Activated CD4-positive, alpha-beta memory T cell treated with anti-CD3 and anti-CD28 coated beads, Interleukin-2, amount 10 ng/mL, durations not matched to agents 7 days and 5 days (primary cell): ENCODE measurements around the gene SKOR2. TPM values are rescaled to one million over a fixed set of nuclear protein-coding genes. Genes with fewer than 3 reads are reported as not detected.
"Not testable (repeated sequence)": the region's sequence is repeated elsewhere in the genome, so short reads cannot be mapped to it uniquely, and the experiment has no call there.

ENCODE experiments used
- CTCF ChIA-PET: fragments of 350-600 bp; sonication (Branson Sonifier 250); formaldehyde crosslinking; loops from one replicate; lab custom pipeline; 2021; ENCODE audit warnings: antibody characterized with exemption, inconsistent platforms; lab: Charles Lee
- POLR2A ChIA-PET: fragments of 350-600 bp; sonication (Branson Sonifier 250); formaldehyde crosslinking; loops from one replicate; lab custom pipeline; 2021; ENCODE audit warnings: antibody characterized with exemption; lab: Charles Lee
- DNase-seq: peaks from one replicate; pipeline ENCODE4 v3.0.0-alpha.2; 2020
- H3K27ac Mint-ChIP-seq: one replicate; pipeline ENCODE4 v1.8.0; 2021; ENCODE audit warnings: mild to moderate bottlenecking, mixed read lengths
- H3K27me3 Mint-ChIP-seq: one replicate; pipeline ENCODE4 v1.8.0; 2021; ENCODE audit warnings: mixed read lengths
- H3K36me3 Mint-ChIP-seq: one replicate; pipeline ENCODE4 v1.8.0; 2021; ENCODE audit warnings: low read depth, mixed read lengths
- H3K4me1 Mint-ChIP-seq: one replicate; pipeline ENCODE4 v1.8.0; 2021; ENCODE audit warnings: mixed read lengths
- H3K4me3 Mint-ChIP-seq: one replicate; pipeline ENCODE4 v1.8.0; 2021; ENCODE audit warnings: mild to moderate bottlenecking, mixed read lengths
- H3K9me3 Mint-ChIP-seq: one replicate; pipeline ENCODE4 v1.8.0; 2021; ENCODE audit warnings: mixed read lengths
- total RNA-seq, 2 experiments: library from RNA; stranded (reverse); gene quantifications; one replicate each; pipeline ENCODE4 v1.2.3, GENCODE V29; 2021

SKOR2 gene
- total RNA-seq, 2 experiments from 2014 or later: not detected

GRCh38 chr18:47204908-47205522 is 46.4 kb downstream of the SKOR2 start:
- Mint-ChIP-seq H3K27ac (no peak overlapping the region), H3K9me3 (no peaks in the 10 kb centered on the region), H3K4me1 (no peaks in the 10 kb centered on the region), H3K4me3 (no peak overlapping the region), H3K27me3 (peaks cover 16% of the 10 kb centered on the region), H3K36me3 (no peaks in the 10 kb centered on the region)
- peak; percentile 29 for DNase-seq
- ChIA-PET POLR2A (no interaction called here), CTCF (interaction anchor here (0.6 to 3.2 kb wide), 17 partner anchors 10 to 651 kb away, joined by 3 to 22 read pairs (median 6); partner anchors contain the start of gene HDHD2)

DNA sequence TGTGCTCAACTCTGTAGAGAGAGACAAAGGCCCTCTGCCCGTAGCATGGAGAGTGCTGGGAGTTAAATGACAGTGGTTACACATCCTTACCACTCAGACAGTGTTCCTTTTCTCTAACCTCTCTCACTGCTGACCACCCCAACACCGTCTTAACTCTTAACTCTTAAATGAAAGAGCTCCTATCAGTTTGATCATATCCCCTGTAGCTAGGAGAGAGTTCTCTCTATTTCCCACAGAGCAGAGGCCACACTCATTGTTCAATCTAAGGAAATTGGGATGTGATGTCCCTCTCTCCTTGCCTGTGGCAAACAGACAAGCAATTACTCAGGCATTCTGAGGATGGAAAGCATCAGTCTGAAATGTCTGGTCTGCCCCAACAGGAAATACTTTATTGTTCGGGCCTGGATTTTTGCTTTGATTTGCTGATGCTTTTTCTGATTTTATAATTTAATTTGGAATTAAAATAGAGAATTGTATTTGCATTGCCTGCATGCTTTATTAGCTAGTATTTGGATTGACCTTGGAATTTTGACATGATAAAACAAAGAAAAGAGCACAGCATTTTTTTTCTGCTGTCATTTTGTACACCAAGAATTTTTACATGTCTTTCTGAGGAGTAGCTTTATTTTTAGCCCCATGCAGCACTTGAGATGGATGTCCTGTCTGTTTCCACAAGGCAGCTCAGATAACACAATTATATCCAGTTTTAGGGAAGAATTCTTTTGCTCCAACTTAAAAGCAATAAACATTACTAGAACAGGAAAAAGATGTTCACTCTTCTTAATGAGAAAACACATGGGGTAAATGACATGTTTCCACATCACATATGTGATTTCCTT is 47.6 kb downstream of the SKOR2 start:
- Mint-ChIP-seq H3K27ac (no peak overlapping the region), H3K27me3 (peaks cover 9% of the 10 kb centered on the region), H3K4me1 (no peaks in the 10 kb centered on the region), H3K9me3 (no peaks in the 10 kb centered on the region), H3K36me3 (no peaks in the 10 kb centered on the region), H3K4me3 (no peak overlapping the region)
- no peak for DNase-seq
- ChIA-PET POLR2A (no interaction called here), CTCF (interaction anchor here (0.6 to 3.2 kb wide), 14 partner anchors 8 to 545 kb away, joined by 3 to 22 read pairs (median 5); no protein-coding TSS in a partner anchor)

DNA sequence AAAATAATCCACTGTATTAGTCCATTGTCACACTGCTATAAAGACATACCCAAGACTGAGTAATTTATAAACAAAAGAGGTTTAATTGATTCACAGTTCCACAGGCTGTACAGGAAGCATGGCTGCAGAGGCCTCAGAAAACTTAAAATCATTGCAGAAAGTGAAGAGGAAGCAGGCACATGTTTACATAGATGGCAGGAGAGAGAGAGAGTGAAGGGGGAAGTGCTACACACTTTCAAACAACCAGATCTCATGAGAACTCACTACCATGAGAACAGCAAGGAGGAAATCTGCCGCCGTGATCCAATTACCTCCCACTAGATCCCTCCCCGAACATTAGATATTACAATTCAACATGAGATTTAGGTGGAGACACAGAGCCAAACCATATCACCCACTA is 55.5 kb downstream of the SKOR2 start:
- H3K9me3 Mint-ChIP-seq, H3K36me3 Mint-ChIP-seq, H3K4me1 Mint-ChIP-seq, H3K27ac Mint-ChIP-seq, H3K4me3 Mint-ChIP-seq, POLR2A ChIA-PET, DNase-seq: not testable (repeated sequence)
- H3K27me3 Mint-ChIP-seq: peaks cover 29% of the 10 kb centered on the region
- CTCF ChIA-PET: interaction anchor here (1.7 kb wide), 1 partner anchor 8 kb away, joined by 7 read pairs; no protein-coding TSS in a partner anchor

DNA sequence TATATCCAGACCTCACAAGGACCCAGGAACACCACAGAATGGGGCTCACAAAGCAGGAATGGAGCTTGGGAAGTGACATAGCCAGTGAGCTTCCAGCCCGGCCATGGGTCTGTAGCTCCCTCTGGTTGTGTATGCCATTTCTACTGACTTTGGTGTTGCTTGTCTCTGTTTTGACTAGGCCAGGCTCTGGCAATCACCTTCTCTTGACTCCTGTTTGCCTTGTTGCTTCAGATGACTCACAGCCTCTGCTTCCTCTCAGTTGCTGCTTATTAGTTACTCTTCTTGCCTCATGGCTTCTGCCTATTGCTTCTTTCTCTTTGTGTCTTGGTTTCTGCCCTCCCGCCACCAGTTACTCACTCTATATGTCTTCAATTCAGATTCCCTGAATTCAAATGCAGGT is 59.5 kb downstream of the SKOR2 start:
- H3K4me1 Mint-ChIP-seq: no peaks in the 10 kb centered on the region
- H3K27me3 Mint-ChIP-seq: peaks cover 31% of the 10 kb centered on the region
- H3K9me3 Mint-ChIP-seq: no peaks in the 10 kb centered on the region
- H3K27ac Mint-ChIP-seq: no peak overlapping the region
- CTCF ChIA-PET: interaction anchor here (0.7 to 2.7 kb wide), 2 partner anchors 12 to 502 kb away, joined by 3 to 13 read pairs; no protein-coding TSS in a partner anchor
- POLR2A ChIA-PET: no interaction called here
- H3K36me3 Mint-ChIP-seq: no peaks in the 10 kb centered on the region
- no peak for DNase-seq
- H3K4me3 Mint-ChIP-seq: no peak overlapping the region

DNA sequence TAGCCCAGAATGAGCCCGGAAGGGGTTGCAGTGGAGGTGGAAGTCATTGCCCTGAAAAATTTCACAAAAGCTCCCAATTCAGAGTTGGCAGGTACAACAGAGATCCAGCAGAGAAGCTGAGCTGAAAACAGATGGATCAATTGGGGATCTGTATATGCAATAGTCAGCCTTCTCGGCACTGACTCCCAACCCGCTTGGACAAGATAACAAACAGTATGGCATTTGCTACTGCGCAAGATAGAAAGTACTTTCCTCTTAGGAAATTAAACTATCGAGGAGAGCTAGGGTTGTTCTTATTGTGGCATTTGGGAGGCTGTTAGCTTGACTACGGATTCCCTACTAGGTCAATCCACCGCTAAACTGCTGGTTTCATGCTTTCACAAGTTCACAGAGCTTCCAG is 63.7 kb downstream of the SKOR2 start:
- Mint-ChIP-seq H3K9me3 (peaks cover 22% of the 10 kb centered on the region), H3K27me3 (peaks cover 19% of the 10 kb centered on the region), H3K4me1 (no peaks in the 10 kb centered on the region), H3K4me3 (no peak overlapping the region), H3K27ac (no peak overlapping the region), H3K36me3 (no peaks in the 10 kb centered on the region)
- ChIA-PET POLR2A (no interaction called here), CTCF (interaction anchor here (1.4 kb wide), 1 partner anchor 12 kb away, joined by 3 read pairs; no protein-coding TSS in a partner anchor)
- no peak for DNase-seq

DNA sequence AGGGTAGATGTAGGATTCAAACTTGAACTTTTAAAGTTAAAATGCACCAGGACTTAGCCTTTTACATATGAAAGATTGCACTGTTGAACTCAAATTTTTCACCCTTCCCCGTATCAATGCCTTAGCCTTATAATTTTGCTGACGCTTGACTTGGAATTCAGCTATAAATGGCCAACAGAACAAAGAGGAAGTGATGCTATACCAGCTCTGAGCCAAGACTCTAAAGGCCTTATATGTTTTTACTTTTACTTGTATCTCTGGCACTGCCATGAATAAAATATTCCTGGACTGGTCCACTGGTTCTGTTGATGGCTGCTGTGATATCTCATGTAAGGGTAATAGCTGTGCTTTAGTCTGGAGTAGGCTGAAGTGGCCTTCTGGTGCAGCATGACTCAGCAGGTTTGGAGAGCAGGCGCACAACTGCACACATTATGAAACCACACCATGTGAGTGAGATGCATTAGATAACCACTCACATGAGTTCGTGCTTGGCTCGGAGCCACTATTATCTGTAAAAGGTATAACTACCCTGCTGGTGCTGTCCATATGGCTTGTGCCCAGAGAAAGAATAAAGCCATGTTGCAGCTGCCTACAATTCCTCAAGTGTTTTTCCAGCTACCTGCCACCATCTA is 66.9 kb downstream of the SKOR2 start:
- ChIA-PET POLR2A (no interaction called here), CTCF (interaction anchor here (0.6 kb wide), 1 partner anchor 50 kb away, joined by 3 read pairs; no protein-coding TSS in a partner anchor)
- H3K36me3 Mint-ChIP-seq: no peaks in the 10 kb centered on the region

GRCh38 chr18:47182156-47182555 is 69.3 kb downstream of the SKOR2 start:
- H3K4me3 Mint-ChIP-seq, H3K27ac Mint-ChIP-seq, CTCF ChIA-PET, H3K36me3 Mint-ChIP-seq, DNase-seq, POLR2A ChIA-PET, H3K4me1 Mint-ChIP-seq: not testable (repeated sequence)
- H3K27me3 Mint-ChIP-seq: peaks cover 14% of the 10 kb centered on the region
- peaks cover 22% of the 10 kb centered on the region for H3K9me3 Mint-ChIP-seq

More for the DNA sequence above, 66.9 kb downstream of the SKOR2 start:
- Mint-ChIP-seq H3K4me3 (no peak overlapping the region), H3K27ac (no peak overlapping the region), H3K9me3 (peaks cover 22% of the 10 kb centered on the region), H3K4me1 (no peaks in the 10 kb centered on the region), H3K27me3 (peaks cover 11% of the 10 kb centered on the region)
- no peak for DNase-seq

DNA sequence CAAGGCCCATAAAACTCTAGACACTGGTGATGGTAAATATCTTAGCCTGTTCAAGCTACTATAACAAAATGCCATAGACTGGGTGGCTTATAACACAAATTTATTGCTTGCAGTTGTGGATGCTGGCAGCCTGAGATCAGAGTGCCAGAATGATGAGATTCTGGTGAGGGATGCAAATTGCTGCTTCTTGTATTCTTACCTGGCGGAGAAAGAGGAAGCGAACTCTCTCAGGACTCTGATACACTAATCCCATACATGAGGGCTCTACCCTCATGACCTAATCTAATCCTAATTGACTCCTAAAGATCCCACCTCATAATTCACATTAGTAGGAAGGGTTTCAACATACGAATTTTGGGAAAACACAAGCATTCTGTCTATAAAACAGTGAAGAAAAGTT is 70.7 kb downstream of the SKOR2 start:
- peaks cover 19% of the 10 kb centered on the region for H3K9me3 Mint-ChIP-seq
- no peak for DNase-seq
- no peak overlapping the region for H3K27ac Mint-ChIP-seq
- H3K4me3 Mint-ChIP-seq: no peak overlapping the region
- H3K27me3 Mint-ChIP-seq: peaks cover 10% of the 10 kb centered on the region
- peaks cover 2% of the 10 kb centered on the region for H3K4me1 Mint-ChIP-seq
- POLR2A ChIA-PET: no interaction called here
- CTCF ChIA-PET: no interaction called here
- no peaks in the 10 kb centered on the region for H3K36me3 Mint-ChIP-seq

DNA sequence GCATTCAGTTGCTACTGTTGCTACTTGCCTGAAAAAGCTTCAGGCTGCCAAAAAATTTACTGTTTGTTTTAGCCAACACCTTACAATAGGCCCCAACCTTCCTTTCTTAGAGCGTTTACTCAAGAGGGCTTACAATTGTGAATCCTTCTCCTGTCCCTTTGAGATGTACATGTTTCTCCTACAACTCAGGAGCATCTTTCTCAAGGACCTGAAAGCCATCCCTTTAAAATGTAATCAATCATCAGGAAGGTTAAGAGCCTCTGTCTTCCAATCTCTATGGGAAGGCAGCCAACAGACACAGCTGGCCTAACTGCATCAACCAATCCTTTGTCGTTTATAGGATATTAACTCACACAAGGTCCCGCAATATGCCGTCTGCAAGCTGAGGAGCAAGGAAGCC is 71.9 kb downstream of the SKOR2 start:
- Mint-ChIP-seq H3K4me1 (peaks cover 2% of the 10 kb centered on the region), H3K27me3 (peaks cover 10% of the 10 kb centered on the region), H3K27ac (no peak overlapping the region), H3K36me3 (no peaks in the 10 kb centered on the region), H3K4me3 (no peak overlapping the region), H3K9me3 (peaks cover 10% of the 10 kb centered on the region)
- DNase-seq: no peak
- ChIA-PET CTCF (no interaction called here), POLR2A (no interaction called here)

- H3K27me3 Mint-ChIP-seq: peaks cover 6% of the 10 kb centered on the region
- H3K4me1 Mint-ChIP-seq: peaks cover 2% of the 10 kb centered on the region
- no peaks in the 10 kb centered on the region for H3K36me3 Mint-ChIP-seq
- DNase-seq: peak; percentile 89
- no peaks in the 10 kb centered on the region for H3K9me3 Mint-ChIP-seq
- H3K4me3 Mint-ChIP-seq: no peak within 1 kb of the TSS
- CTCF ChIA-PET: no interaction called here
- POLR2A ChIA-PET: no interaction called here
- H3K27ac Mint-ChIP-seq: peak within 1 kb of the TSS; percentile 58
These were observed 75.4 kb downstream of the SKOR2 start, which contains the start of gene IER3IP1 for GRCh38 chr18:47175898-47176575. Gene IER3IP1, minus strand, starts transcription at chr18:47176364. Its CDS starts 87 bp downstream, at chr18:47176277.

- no peak for DNase-seq
- H3K27me3 Mint-ChIP-seq: peaks cover 6% of the 10 kb centered on the region
- no peak overlapping the region for H3K4me3 Mint-ChIP-seq
- no peaks in the 10 kb centered on the region for H3K9me3 Mint-ChIP-seq
- peaks cover 2% of the 10 kb centered on the region for H3K4me1 Mint-ChIP-seq
- ChIA-PET CTCF (interaction anchor here (1.5 kb wide), 1 partner anchor 25 kb away, joined by 5 read pairs; the partner anchor contains the start of gene HDHD2), POLR2A (interaction anchor here (1.7 kb wide), 1 partner anchor 25 kb away, joined by 13 read pairs; the partner anchor contains the start of gene HDHD2)
- H3K36me3 Mint-ChIP-seq: no peaks in the 10 kb centered on the region
- peak overlapping the region; percentile 58 for H3K27ac Mint-ChIP-seq
These were observed 76.1 kb downstream of the SKOR2 start for GRCh38 chr18:47175283-47175897.
